H1 (cell line): Measurements from ENCODE around the gene ALG3. TPM values are rescaled to one million over a fixed set of nuclear protein-coding genes. Genes with fewer than 3 reads are reported as not detected.

Source experiments
- CTCF ChIA-PET: fragments of 300-600 bp; sonication (Branson Sonifier 250); formaldehyde crosslinking; loops from one replicate; lab custom pipeline; 2021; ENCODE audit not compliant: partially characterized antibody; lab: Charles Lee
- POLR2A ChIA-PET: fragments of 300-600 bp; sonication (Branson Sonifier 250); formaldehyde crosslinking; loops from one replicate; lab custom pipeline; 2021; ENCODE audit warnings: inconsistent platforms; ENCODE audit not compliant: partially characterized antibody; lab: Charles Lee
- DNase-seq, 2 experiments: peaks; one replicate each; pipeline versions ENCODE4 v3.0.0 to v3.0.0-alpha.2; 2010 to 2022; ENCODE audit warnings: low spot score in 2 of 2, low read depth in 1 of 2, mixed read lengths in 1 of 2
- FAIRE-seq: peaks from 2 replicates; lab custom pipeline; 2011; peaks lifted over from hg19 to GRCh38; lab: Jason Lieb, UNC
- H2AFZ ChIP-seq: 2 replicates; pipeline ENCODE4 v1.8.1; 2012; ENCODE audit warnings: low read length, inconsistent platforms
- H2AK5ac ChIP-seq: 2 replicates; pipeline ENCODE4 v1.6.1; 2013; ENCODE audit warnings: low read depth, low read length
- H2BK120ac ChIP-seq: replicated peaks from 2 replicates; pipeline ENCODE3; 2013; ENCODE audit warnings: low read depth, low read length, inconsistent platforms
- H2BK12ac ChIP-seq: 2 replicates; pipeline ENCODE4 v1.6.1; 2013; ENCODE audit warnings: low read depth, low read length
- H2BK15ac ChIP-seq: 2 replicates; pipeline ENCODE4 v1.6.1; 2013; ENCODE audit warnings: low read length
- H2BK20ac ChIP-seq: 2 replicates; pipeline ENCODE4 v1.6.1; 2013; ENCODE audit warnings: low read length
- H2BK5ac ChIP-seq: 2 replicates; pipeline ENCODE4 v1.6.1; 2013; ENCODE audit warnings: low read depth, low read length
- H3K14ac ChIP-seq: 2 replicates; pipeline ENCODE4 v1.6.1; 2013; ENCODE audit warnings: inconsistent platforms; ENCODE audit not compliant: insufficient read length
- H3K18ac ChIP-seq: 2 replicates; pipeline ENCODE4 v1.6.1; 2013; ENCODE audit warnings: low read length; ENCODE audit errors: extremely low read depth
- H3K23ac ChIP-seq: 2 replicates; pipeline ENCODE4 v1.6.1; 2013; ENCODE audit warnings: inconsistent platforms; ENCODE audit not compliant: insufficient read length
- H3K23me2 ChIP-seq: 2 replicates; pipeline ENCODE4 v1.6.1; 2013; ENCODE audit warnings: low read depth, low read length
- H3K27ac ChIP-seq: 2 replicates; pipeline ENCODE4 v1.6.1; 2011; ENCODE audit warnings: low read depth, low read length, inconsistent platforms
- H3K27me3 ChIP-seq, 4 experiments: replicated peaks in 1 of 4; 1 replicate in 1 of 4; 2 replicates in 3 of 4; pipeline versions ENCODE4 v1.6.1 to v1.8.1; 2011 to 2013; ENCODE audit warnings: low read length in 3 of 4, mild to moderate bottlenecking in 3 of 4, inconsistent platforms in 2 of 4, mixed read lengths in 2 of 4, moderate library complexity in 1 of 4; ENCODE audit not compliant: control insufficient read depth in 3 of 4, insufficient read depth in 3 of 4; ENCODE audit errors: extremely low read depth in 1 of 4
- H3K36me3 ChIP-seq, 4 experiments: 2 replicates each; pipeline versions ENCODE4 v1.6.1 to v1.8.1; 2011 to 2013; ENCODE audit warnings: mild to moderate bottlenecking in 4 of 4, low read length in 3 of 4, moderate library complexity in 2 of 4, control low read depth in 1 of 4, inconsistent platforms in 1 of 4; ENCODE audit not compliant: insufficient read depth in 4 of 4, control insufficient read depth in 2 of 4
- H3K4ac ChIP-seq: replicated peaks from 2 replicates; pipeline ENCODE3; 2013; ENCODE audit warnings: low read length, low read depth, mixed read lengths, inconsistent platforms; ENCODE audit not compliant: insufficient read length
- H3K4me1 ChIP-seq, 4 experiments: replicated peaks in 1 of 4; 1 replicate in 1 of 4; 2 replicates in 3 of 4; pipeline versions ENCODE4 v1.6.1 to v1.8.1; 2011 to 2013; ENCODE audit warnings: low read length in 3 of 4, inconsistent platforms in 2 of 4, mixed read lengths in 1 of 4; ENCODE audit not compliant: insufficient read depth in 4 of 4, control insufficient read depth in 3 of 4
- H3K4me2 ChIP-seq, 2 experiments: 2 replicates each; pipeline versions ENCODE4 v1.6.1 to v1.8.1; 2011 to 2013; ENCODE audit warnings: low read depth in 2 of 2, low read length in 2 of 2, control low read depth in 1 of 2, inconsistent platforms in 1 of 2, mild to moderate bottlenecking in 1 of 2; ENCODE audit not compliant: insufficient read depth in 1 of 2
- H3K4me3 ChIP-seq, 4 experiments: fragments of 200-600, 300-600 bp in 1 of 4; sonication (generic), shearing (Covaris generic), sonication (Bioruptor Twin) in 1 of 4; 2 replicates each; pipeline versions ENCODE4 v1.5.1 to v1.8.1; 2011 to 2016; ENCODE audit warnings: low read length in 4 of 4, low read depth in 3 of 4, control low read depth in 2 of 4, inconsistent platforms in 2 of 4, mild to moderate bottlenecking in 2 of 4, mixed read lengths in 1 of 4, moderate library complexity in 1 of 4; ENCODE audit not compliant: insufficient read depth in 2 of 4; ENCODE audit errors: extremely low read depth in 1 of 4
- H3K56ac ChIP-seq: replicated peaks from 2 replicates; pipeline ENCODE3; 2013; ENCODE audit warnings: low read depth, mild to moderate bottlenecking, mixed read lengths, low read length, inconsistent platforms; ENCODE audit not compliant: insufficient read length
- H3K79me1 ChIP-seq: 2 replicates; pipeline ENCODE4 v1.6.1; 2013; ENCODE audit warnings: low read depth, low read length, control low read depth
- H3K79me2 ChIP-seq, 2 experiments: 2 replicates each; pipeline versions ENCODE4 v1.6.1 to v1.8.1; 2012 to 2013; ENCODE audit warnings: low read length in 2 of 2, mild to moderate bottlenecking in 2 of 2, inconsistent platforms in 1 of 2; ENCODE audit not compliant: insufficient read depth in 2 of 2, control insufficient read depth in 1 of 2
- H3K9ac ChIP-seq, 4 experiments: replicated peaks in 1 of 4; 1 replicate in 1 of 4; 2 replicates in 3 of 4; pipeline versions ENCODE4 v1.6.1 to v1.8.1; 2011 to 2013; ENCODE audit warnings: low read depth in 3 of 4, low read length in 3 of 4, control low read depth in 2 of 4, mild to moderate bottlenecking in 2 of 4, moderate library complexity in 2 of 4, inconsistent platforms in 1 of 4; ENCODE audit errors: extremely low read depth in 1 of 4
- H3K9me3 ChIP-seq, 2 experiments: 2 replicates each; pipeline versions ENCODE4 v1.6.1 to v1.8.1; 2012 to 2013; ENCODE audit warnings: mild to moderate bottlenecking in 2 of 2, moderate library complexity in 2 of 2, control low read depth in 1 of 2, inconsistent platforms in 1 of 2, low read depth in 1 of 2, low read length in 1 of 2, mixed read lengths in 1 of 2; ENCODE audit not compliant: insufficient read depth in 2 of 2
- H4K20me1 ChIP-seq, 2 experiments: replicated peaks in 1 of 2; 2 replicates each; pipeline versions ENCODE3 to v1.8.1; 2011 to 2013; ENCODE audit warnings: inconsistent platforms in 2 of 2, low read length in 2 of 2, mild to moderate bottlenecking in 1 of 2; ENCODE audit not compliant: insufficient read depth in 2 of 2, control insufficient read depth in 1 of 2
- H4K5ac ChIP-seq: 2 replicates; pipeline ENCODE4 v1.6.1; 2013; ENCODE audit warnings: low read length, low read depth, mixed read lengths, inconsistent platforms; ENCODE audit not compliant: insufficient read length
- H4K8ac ChIP-seq: 2 replicates; pipeline ENCODE4 v1.8.0; 2013; ENCODE audit warnings: mild to moderate bottlenecking, moderate library complexity, low read length, inconsistent platforms; ENCODE audit not compliant: insufficient read depth; ENCODE audit errors: extremely low read depth
- H4K91ac ChIP-seq: replicated peaks from 2 replicates; pipeline ENCODE3; 2013; ENCODE audit warnings: low read length, mixed read lengths, inconsistent platforms; ENCODE audit not compliant: insufficient read length
- BRCA1 ChIP-seq: IDR thresholded peaks from 2 replicates; pipeline ENCODE4 v1.6.1; 2012; ENCODE audit warnings: low read depth, low read length, improper control_type of control experiment
- CHD2 ChIP-seq: IDR thresholded peaks from 2 replicates; pipeline ENCODE4 v1.6.1; 2012; ENCODE audit warnings: low read length, improper control_type of control experiment
- GTF2F1 ChIP-seq: IDR thresholded peaks from 2 replicates; pipeline ENCODE4 v1.6.1; 2012; ENCODE audit warnings: low read depth, low read length, improper control_type of control experiment, borderline replicate concordance
- HDAC6 ChIP-seq: IDR thresholded peaks from one replicate; pipeline ENCODE4 v1.7.1; 2012; ENCODE audit warnings: low read depth, mild to moderate bottlenecking, inconsistent platforms, low read length, moderate library complexity
- KDM4A ChIP-seq: IDR thresholded peaks from one replicate; pipeline ENCODE4 v1.7.1; 2012; ENCODE audit warnings: low read depth, mild to moderate bottlenecking, moderate library complexity, low read length, inconsistent platforms; ENCODE audit not compliant: severe bottlenecking
- KDM5A ChIP-seq: fragments of 200-600 bp; IDR thresholded peaks from 2 replicates; pipeline ENCODE4 v1.7.1; 2012; ENCODE audit warnings: mild to moderate bottlenecking, low read length, inconsistent platforms, mixed read lengths
- RFX5 ChIP-seq: IDR thresholded peaks from 2 replicates; pipeline ENCODE4 v1.6.1; 2011; ENCODE audit warnings: low read depth, low read length, improper control_type of control experiment, borderline replicate concordance
- SAP30 ChIP-seq: fragments of 300-600 bp; sonication (generic); IDR thresholded peaks from 2 replicates; pipeline ENCODE4 v1.7.1; 2012; ENCODE audit warnings: low read length, moderate library complexity, mild to moderate bottlenecking, inconsistent platforms; ENCODE audit not compliant: insufficient read depth, insufficient replicate concordance
- SP4 ChIP-seq: IDR thresholded peaks from 2 replicates; pipeline ENCODE4 v1.6.1; 2012; ENCODE audit warnings: low read length, inconsistent platforms
- TAF1 ChIP-seq: IDR thresholded peaks from 2 replicates; pipeline ENCODE4 v1.6.1; 2011; ENCODE audit warnings: mild to moderate bottlenecking, low read depth, low read length
- TCF12 ChIP-seq: IDR thresholded peaks from 2 replicates; pipeline ENCODE4 v1.6.1; 2011; ENCODE audit warnings: low read depth, mild to moderate bottlenecking, low read length
- YY1 ChIP-seq: IDR thresholded peaks from 2 replicates; pipeline ENCODE4 v1.6.1; 2011; ENCODE audit warnings: low read depth, mild to moderate bottlenecking, low read length
- WGBS, 2 experiments: shearing (Covaris generic) in 1 of 2; methylation state at CpG; one replicate each; pipeline versions ENCODE4 v1.1.6 to v1.1.7; 2013 to 2015; ENCODE audit warnings: low lambda C conversion rate in 2 of 2, mixed read lengths in 2 of 2, inconsistent platforms in 1 of 2, low coverage in 1 of 2, missing lambda C conversion rate in 1 of 2; ENCODE audit not compliant: insufficient replicate concordance in 2 of 2, insufficient coverage in 1 of 2, insufficient read length in 1 of 2; ENCODE audit errors: extremely low coverage in 1 of 2, missing lambda C conversion rate in 1 of 2; 5-methylcytosine and 5-hydroxymethylcytosine counted together
- polyA plus RNA-seq, 7 experiments: library from polyadenylated mRNA; depleted of rRNA in 3 of 7; stranded (reverse) in 5 of 7; unstranded in 2 of 7; fragments of >200 nt in 5 of 7; fragments of 200-250 nt in 2 of 7; gene quantifications; 1 replicate in 5 of 7; 2 replicates in 1 of 7; 4 replicates in 1 of 7; pipeline versions ENCODE4 v1.2.1 to v1.2.3, GENCODE V29; 2011 to 2013; ENCODE audit warnings: missing spikeins in 2 of 7, mixed read lengths in 2 of 7
- total RNA-seq: library from RNA; stranded (reverse); fragmentation: NEBNext Ultra II Directional; extraction: Animal tissue kit (Norgen Biotek cat#: 25700); gene quantifications from 2 replicates; pipeline ENCODE4 v1.2.1, GENCODE V29; 2021

Gene ALG3
- total and polyA plus RNA-seq, 2 of the 8 experiments (the other 6 are each of a cell fraction or from before 2014, with no cell fraction given): 54.6 to 148 TPM

DNA sequence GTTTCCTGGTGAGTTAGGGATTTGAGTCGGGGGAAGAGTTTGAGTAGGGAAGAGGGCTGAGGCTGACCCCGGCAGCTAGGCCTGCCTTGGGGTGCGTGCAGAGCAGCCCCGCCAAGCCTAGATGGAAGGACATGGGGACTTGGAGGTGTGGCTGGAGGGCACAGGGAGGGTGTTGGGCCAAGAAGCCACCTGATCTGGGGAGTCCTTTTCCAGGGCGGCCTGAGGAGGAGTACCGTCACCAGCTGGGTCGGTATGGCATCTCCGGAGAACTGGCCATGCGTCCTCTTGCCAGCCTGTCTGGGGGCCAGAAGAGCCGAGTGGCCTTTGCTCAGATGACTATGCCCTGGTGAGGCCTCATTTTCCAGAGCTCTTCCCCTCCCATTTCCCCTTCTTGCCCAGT lies 55.9 kb downstream of the ALG3 start:
- H3K4me1 ChIP-seq: no peaks in the 10 kb centered on the region
- H3K27me3 ChIP-seq: no peaks in the 10 kb centered on the region; a peak in 1 of 7 replicates
- H2BK12ac ChIP-seq: no peak overlapping the region
- POLR2A ChIA-PET: interaction anchor here (1.2 kb wide), 1 partner anchor 16 kb away, joined by 3 read pairs; no protein-coding TSS in a partner anchor
- no peak overlapping the region for H2BK20ac ChIP-seq
- peaks cover 5 to 7% of the 10 kb centered on the region in 2 experiments for H4K20me1 ChIP-seq
- no peak overlapping the region for H2AK5ac ChIP-seq
- CTCF ChIA-PET: interaction anchor here (0.9 kb wide), 1 partner anchor 13 kb away, joined by 3 read pairs; no protein-coding TSS in a partner anchor
- H3K56ac ChIP-seq: no peak overlapping the region
- H3K9me3 ChIP-seq: no peaks in the 10 kb centered on the region; a peak in 1 of 4 replicates
- no peak overlapping the region for H3K18ac ChIP-seq
- no peak overlapping the region for H3K9ac ChIP-seq
- DNase-seq (no peak), FAIRE-seq (no peak)
- peaks cover 0 to 10% of the 10 kb centered on the region in 2 experiments; a peak in 2 of 4 replicates for H3K79me2 ChIP-seq
- H2BK120ac ChIP-seq: no peak overlapping the region
- no peak overlapping the region for H4K5ac ChIP-seq
- H3K27ac ChIP-seq: no peak overlapping the region
- 83% methylated on average over 5 of the region's 10 CpGs; no CpG with 5 or more reads in 1 of the 2 experiments for WGBS, 2 experiments
- H3K23ac ChIP-seq: no peak overlapping the region
- H3K4ac ChIP-seq: no peak overlapping the region
- H3K4me3 ChIP-seq: no peak overlapping the region
- no peak overlapping the region for H4K91ac ChIP-seq
- H2BK5ac ChIP-seq: no peak overlapping the region
- no peak overlapping the region for H4K8ac ChIP-seq
- H3K36me3 ChIP-seq: peaks cover 16 to 66% (median 36%) of the 10 kb centered on the region in 4 experiments
- no peak overlapping the region for H3K14ac ChIP-seq
- no peak overlapping the region for H2BK15ac ChIP-seq
- no peak overlapping the region for H3K4me2 ChIP-seq
- no peaks in the 10 kb centered on the region for H3K23me2 ChIP-seq
- no peak overlapping the region for H2AFZ ChIP-seq
- peaks cover 3% of the 10 kb centered on the region; the same call in 1 of the 2 replicates for H3K79me1 ChIP-seq
- TF ChIP-seq KDM4A (no peak), GTF2F1 (no peak), YY1 (no peak), KDM5A (no peak), RFX5 (no peak), TCF12 (no peak), HDAC6 (no peak), CHD2 (no peak), TAF1 (no peak), SP4 (no peak), SAP30 (no peak), BRCA1 (no peak)
- TF ChIP-seq, all 59 proteins: peak for 0
